GM12873 (cell line): Measurements from ENCODE around the gene PFN4.

ENCODE experiments used
- CTCF ChIP-seq: IDR thresholded peaks from 2 replicates; pipeline ENCODE4 v1.5.1; 2012; ENCODE audit warnings: low read depth, mild to moderate bottlenecking, moderate library complexity, low read length, control low read depth; ENCODE audit not compliant: insufficient read depth; ENCODE audit errors: missing control alignments

PFN4 gene

GRCh38 chr2:24123195-24123921, at the start of gene PFN4, which contains the start of gene FAM228B:
Gene PFN4 (minus strand): TSS chr2:24123334. CDS start chr2:24122535, 799 bp downstream.
Gene FAM228B (plus strand): TSS chr2:24123469. CDS start chr2:24124362, 893 bp downstream.
- no peak for TF ChIP-seq CTCF

GRCh38 chr2:24169023-24169422, 45.9 kb upstream of the PFN4 start:
- TF ChIP-seq CTCF = no peak

GRCh38 chr2:24164416-24164973, 41.4 kb upstream of the PFN4 start:
- peak; percentile 87 for TF ChIP-seq CTCF

- TF ChIP-seq CTCF = no peak
Observed at GRCh38 chr2:24163601-24164000, 40.5 kb upstream of the PFN4 start.

GRCh38 chr2:24163186-24163585, 40.1 kb upstream of the PFN4 start:
- no peak for TF ChIP-seq CTCF

GRCh38 chr2:24162494-24162893, 39.4 kb upstream of the PFN4 start:
- TF ChIP-seq CTCF = no peak

GRCh38 chr2:24160761-24161160, 37.6 kb upstream of the PFN4 start:
- no peak for TF ChIP-seq CTCF
